HCT116 (cell line): ENCODE measurements around the gene TCP11. TPM values are rescaled to one million over a fixed set of nuclear protein-coding genes. Genes with fewer than 3 reads are reported as not detected.

Experiments
- ATAC-seq: fragments of 200-7000 bp; cut with Tn5 transposase; 2 replicates; pipeline ENCODE4 v1.9.1; 2020; ENCODE audit warnings: mild to moderate bottlenecking, moderate library complexity
- BruUV-seq: library from RNA; stranded (reverse); fragments of 400-500 nt; replicated peaks from 2 replicates; lab custom pipeline; 2021; lab: Mats Ljungman, UMichigan
- CTCF ChIA-PET: fragments of 300-600 bp; sonication (Branson Sonifier 250); formaldehyde crosslinking; loops from one replicate; lab custom pipeline; 2021; ENCODE audit warnings: antibody characterized with exemption; lab: Charles Lee
- POLR2A ChIA-PET: fragments of 300-600, 350-600 bp; sonication (Branson Sonifier 250); formaldehyde crosslinking; loops from one replicate; lab custom pipeline; 2021; ENCODE audit warnings: antibody characterized with exemption; lab: Charles Lee
- RAD21 ChIA-PET, 2 experiments: fragments of 300-600 bp; sonication (Branson Sonifier 250); formaldehyde crosslinking; loops; one replicate each; lab custom pipeline; 2023; ENCODE audit warnings: low total read pairs in 2 of 2; ENCODE audit not compliant: uncharacterized antibody in 2 of 2, unreplicated experiment in 2 of 2, low non-redundant PET in 1 of 2; lab: Charles Lee
- DNase-seq: peaks from one replicate; pipeline ENCODE4 v3.0.0-alpha.2; 2010; ENCODE audit warnings: low read depth, low spot score
- H2AFZ ChIP-seq: fragments of 200-600 bp; shearing (Covaris generic), sonication (generic); 2 replicates; pipeline ENCODE4 v1.6.1; 2017; ENCODE audit warnings: low read depth, mixed run types, mixed read lengths, antibody characterized with exemption, low read length; ENCODE audit not compliant: poor library complexity, severe bottlenecking
- H3K27ac ChIP-seq: 2 replicates; pipeline ENCODE4 v1.5.1; 2012; ENCODE audit warnings: low read depth, low read length
- H3K27me3 ChIP-seq: fragments of 200-600 bp; sonication (generic); 2 replicates; pipeline ENCODE4 v1.6.1; 2016; ENCODE audit warnings: mixed run types, low read length, mixed read lengths; ENCODE audit not compliant: insufficient read depth
- H3K36me3 ChIP-seq, 2 experiments: fragments of 200-500 bp in 1 of 2; fragments of 200-600 bp in 1 of 2; sonication (Bioruptor generic) in 1 of 2; sonication (generic) in 1 of 2; 2 replicates each; pipeline versions ENCODE4 v1.5.1 to v1.6.1; 2014 to 2016; ENCODE audit warnings: low read length in 2 of 2, inconsistent platforms in 1 of 2, mixed read lengths in 1 of 2, mixed run types in 1 of 2; ENCODE audit not compliant: insufficient read depth in 2 of 2, control insufficient read depth in 1 of 2
- H3K4me1 ChIP-seq, 2 experiments: fragments of 200-600 bp in 1 of 2; sonication (generic) in 1 of 2; 2 replicates each; pipeline versions ENCODE4 v1.5.1 to v1.6.1; 2012 to 2017; ENCODE audit warnings: low read length in 2 of 2, inconsistent platforms in 1 of 2, mild to moderate bottlenecking in 1 of 2, mixed read lengths in 1 of 2, mixed run types in 1 of 2, moderate library complexity in 1 of 2; ENCODE audit not compliant: insufficient read depth in 2 of 2, control insufficient read depth in 1 of 2
- H3K4me2 ChIP-seq: fragments of 200-600 bp; sonication (generic); 2 replicates; pipeline ENCODE4 v1.6.1; 2017; ENCODE audit warnings: mixed run types, low read length, mixed read lengths
- H3K4me3 ChIP-seq, 2 experiments: fragments of 200-600 bp in 1 of 2; sonication (generic) in 1 of 2; replicated peaks in 1 of 2; 2 replicates each; pipeline ENCODE4 v1.5.1; 2011 to 2016; ENCODE audit warnings: low read length in 2 of 2, control low read depth in 1 of 2, low read depth in 1 of 2, mild to moderate bottlenecking in 1 of 2, mixed read lengths in 1 of 2, mixed run types in 1 of 2
- H3K79me2 ChIP-seq: fragments of 200-600 bp; sonication (generic); 2 replicates; pipeline ENCODE4 v1.6.1; 2017; ENCODE audit warnings: mild to moderate bottlenecking, mixed run types, low read length, moderate library complexity, mixed read lengths; ENCODE audit not compliant: insufficient read depth
- H3K9ac ChIP-seq: fragments of 200-600 bp; sonication (generic); 2 replicates; pipeline ENCODE4 v1.6.1; 2016; ENCODE audit warnings: low read length, mixed read lengths
- H3K9me2 ChIP-seq: fragments of 200-600 bp; sonication (generic), shearing (Covaris generic); 2 replicates; pipeline ENCODE4 v1.6.1; 2017; ENCODE audit warnings: mixed run types, mild to moderate bottlenecking, moderate library complexity; ENCODE audit not compliant: insufficient read depth
- H3K9me3 ChIP-seq, 2 experiments: fragments of 200-500 bp in 1 of 2; fragments of 200-600 bp in 1 of 2; sonication (Bioruptor generic) in 1 of 2; sonication (generic) in 1 of 2; 2 replicates each; pipeline ENCODE4 v1.6.1; 2014 to 2017; ENCODE audit warnings: low read length in 2 of 2, mixed read lengths in 2 of 2, inconsistent platforms in 1 of 2, low read depth in 1 of 2, mild to moderate bottlenecking in 1 of 2, mixed run types in 1 of 2, moderate library complexity in 1 of 2; ENCODE audit not compliant: control insufficient read depth in 1 of 2, insufficient read depth in 1 of 2
- H4K20me1 ChIP-seq: fragments of 200-600 bp; sonication (generic), shearing (Covaris generic); 2 replicates; pipeline ENCODE4 v1.6.1; 2017; ENCODE audit warnings: mixed run types, mild to moderate bottlenecking, moderate library complexity; ENCODE audit not compliant: insufficient read depth
- ATF3 ChIP-seq: IDR thresholded peaks from 2 replicates; pipeline ENCODE4 v1.6.1; 2012
- CBX3 ChIP-seq: IDR thresholded peaks from 2 replicates; pipeline ENCODE4 v1.6.1; 2012; ENCODE audit warnings: low read depth
- CEBPB ChIP-seq: IDR thresholded peaks from 2 replicates; pipeline ENCODE4 v1.6.1; 2012; ENCODE audit warnings: low read depth
- CTCF ChIP-seq, 3 experiments: fragments of 200-600 bp in 1 of 3; sonication (generic) in 1 of 3; IDR thresholded peaks in 2 of 3; conservative IDR thresholded peaks in 1 of 3; 2 replicates each; pipeline ENCODE4 v1.5.1; 2012 to 2017; ENCODE audit warnings: low read depth in 2 of 3, low read length in 2 of 3, antibody characterized with exemption in 1 of 3, borderline replicate concordance in 1 of 3, control low read depth in 1 of 3, mild to moderate bottlenecking in 1 of 3, mixed read lengths in 1 of 3, mixed run types in 1 of 3, moderate library complexity in 1 of 3; ENCODE audit not compliant: insufficient read depth in 1 of 3
- EGR1 ChIP-seq: IDR thresholded peaks from 2 replicates; pipeline ENCODE4 v1.6.1; 2012; ENCODE audit warnings: low read depth
- ELF1 ChIP-seq: IDR thresholded peaks from 2 replicates; pipeline ENCODE4 v1.6.1; 2012; ENCODE audit warnings: low read depth, borderline replicate concordance
- EZH2 ChIP-seq: fragments of 200-600 bp; sonication (generic); IDR thresholded peaks from 2 replicates; pipeline ENCODE4 v1.6.1; 2017; ENCODE audit warnings: antibody characterized with exemption, mixed run types
- EZH2phosphoT487 ChIP-seq: fragments of 200-600 bp; IDR thresholded peaks from 2 replicates; pipeline ENCODE4 v1.6.1; 2018; ENCODE audit warnings: antibody characterized with exemption, borderline replicate concordance
- FOSL1 ChIP-seq: IDR thresholded peaks from 2 replicates; pipeline ENCODE4 v1.6.1; 2012; ENCODE audit warnings: low read depth
- JUND ChIP-seq: IDR thresholded peaks from 2 replicates; pipeline ENCODE4 v1.6.1; 2012
- POLR2A ChIP-seq: IDR thresholded peaks from 2 replicates; pipeline ENCODE4 v1.7.0; 2011; ENCODE audit warnings: borderline replicate concordance; ENCODE audit not compliant: insufficient read depth, insufficient read length; ENCODE audit errors: extremely low read depth
- POLR2AphosphoS5 ChIP-seq: IDR thresholded peaks from 2 replicates; pipeline ENCODE4 v1.6.1; 2011; ENCODE audit warnings: mild to moderate bottlenecking, low read depth, low read length, moderate library complexity
- RAD21 ChIP-seq: IDR thresholded peaks from 2 replicates; pipeline ENCODE4 v1.6.1; 2012; ENCODE audit warnings: low read depth, mild to moderate bottlenecking
- REST ChIP-seq: IDR thresholded peaks from 2 replicates; pipeline ENCODE4 v1.6.1; 2012; ENCODE audit warnings: low read depth
- SP1 ChIP-seq: IDR thresholded peaks from 2 replicates; pipeline ENCODE4 v1.6.1; 2012; ENCODE audit warnings: low read depth
- SRF ChIP-seq: IDR thresholded peaks from 2 replicates; pipeline ENCODE4 v1.6.1; 2012; ENCODE audit warnings: low read depth
- YY1 ChIP-seq: IDR thresholded peaks from 2 replicates; pipeline ENCODE4 v1.6.1; 2011; ENCODE audit warnings: low read length, low read depth, moderate library complexity, mild to moderate bottlenecking; ENCODE audit not compliant: insufficient replicate concordance; ENCODE audit errors: extremely low read depth
- ZFX ChIP-seq: fragments of 450-650 bp; IDR thresholded peaks from 2 replicates; pipeline ENCODE4 v1.6.1; 2017
- intact Hi-C: fragments of 100-400 bp; cut with micrococcal nuclease; formaldehyde crosslinking; loops from 2 replicates; pipeline ENCODE4 v1.10.0; 2022
- total RNA-seq: library from RNA; stranded (reverse); gene quantifications from one replicate; pipeline ENCODE4 v1.2.1, GENCODE V29; 2021; ENCODE audit not compliant: unreplicated experiment
- TF ChIP-seq, protein P1 (sequence below): IDR thresholded peaks from 2 replicates; pipeline ENCODE4 v1.6.1; 2011; ENCODE audit warnings: mild to moderate bottlenecking, low read length, moderate library complexity; ENCODE audit not compliant: insufficient replicate concordance; ENCODE audit errors: extremely low read depth
- TF ChIP-seq, protein P2 (sequence below): IDR thresholded peaks from 2 replicates; pipeline ENCODE4 v1.6.1; 2012

Gene TCP11
- total RNA-seq, 1 experiment from 2014 or later: not detected

- no peak overlapping the region for H3K27ac ChIP-seq
- no peak overlapping the region for H3K4me3 ChIP-seq
- RAD21 ChIA-PET: no interaction called here
- BruUV-seq: no TSS peak
- H3K9me3 ChIP-seq: no peaks in the 10 kb centered on the region
- no peak overlapping the region for H3K4me2 ChIP-seq
- H3K79me2 ChIP-seq: no peaks in the 10 kb centered on the region
- no peaks in the 10 kb centered on the region for H3K27me3 ChIP-seq
- no peak overlapping the region for H2AFZ ChIP-seq
- H3K4me1 ChIP-seq: no peaks in the 10 kb centered on the region
- no peaks in the 10 kb centered on the region for H3K9me2 ChIP-seq
- TF ChIP-seq ATF3 (no peak), EZH2phosphoT487 (no peak), ZFX (no peak), SP1 (no peak), SRF (no peak), RAD21 (no peak), CEBPB (no peak), POLR2A (no peak), CTCF (IDR thresholded peaks at IDR 0.05 in 2 of 3, conservative IDR thresholded peaks at IDR 0.05 in 1 of 3; ENCODE audit: borderline replicate concordance in 1 of 3, insufficient read depth in 1 of 3, low read depth in 2 of 3, low read length in 2 of 3) (no peak), YY1 (no peak), JUND (no peak), ELF1 (no peak), CBX3 (no peak), EGR1 (no peak), FOSL1 (no peak), EZH2 (no peak), REST (no peak), POLR2AphosphoS5 (no peak)
- TF ChIP-seq, protein P1, sequence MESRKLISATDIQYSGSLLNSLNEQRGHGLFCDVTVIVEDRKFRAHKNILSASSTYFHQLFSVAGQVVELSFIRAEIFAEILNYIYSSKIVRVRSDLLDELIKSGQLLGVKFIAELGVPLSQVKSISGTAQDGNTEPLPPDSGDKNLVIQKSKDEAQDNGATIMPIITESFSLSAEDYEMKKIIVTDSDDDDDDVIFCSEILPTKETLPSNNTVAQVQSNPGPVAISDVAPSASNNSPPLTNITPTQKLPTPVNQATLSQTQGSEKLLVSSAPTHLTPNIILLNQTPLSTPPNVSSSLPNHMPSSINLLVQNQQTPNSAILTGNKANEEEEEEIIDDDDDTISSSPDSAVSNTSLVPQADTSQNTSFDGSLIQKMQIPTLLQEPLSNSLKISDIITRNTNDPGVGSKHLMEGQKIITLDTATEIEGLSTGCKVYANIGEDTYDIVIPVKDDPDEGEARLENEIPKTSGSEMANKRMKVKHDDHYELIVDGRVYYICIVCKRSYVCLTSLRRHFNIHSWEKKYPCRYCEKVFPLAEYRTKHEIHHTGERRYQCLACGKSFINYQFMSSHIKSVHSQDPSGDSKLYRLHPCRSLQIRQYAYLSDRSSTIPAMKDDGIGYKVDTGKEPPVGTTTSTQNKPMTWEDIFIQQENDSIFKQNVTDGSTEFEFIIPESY: no peak
- TF ChIP-seq, protein P2, sequence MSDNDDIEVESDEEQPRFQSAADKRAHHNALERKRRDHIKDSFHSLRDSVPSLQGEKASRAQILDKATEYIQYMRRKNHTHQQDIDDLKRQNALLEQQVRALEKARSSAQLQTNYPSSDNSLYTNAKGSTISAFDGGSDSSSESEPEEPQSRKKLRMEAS: no peak
- DNase-seq (no peak), ATAC-seq (no peak)
- H3K36me3 ChIP-seq: no peaks in the 10 kb centered on the region
- no peak overlapping the region for H3K9ac ChIP-seq
- POLR2A ChIA-PET: no interaction called here
- intact Hi-C loops: no loop called here
- CTCF ChIA-PET: no interaction called here
- no peaks in the 10 kb centered on the region for H4K20me1 ChIP-seq
Observed at GRCh38 chr6:35161266-35161665, 20.1 kb upstream of the TCP11 start.
